Measurements from ENCODE around the gene PSMA2.

Gene PSMA2

GRCh38 chr7:42914421-42915045 lies 17.4 kb downstream of the PSMA2 start:
- TF ChIP-seq EZH2phosphoT487 (conservative IDR thresholded peaks at IDR 0.05; ENCODE audit: low read length) = no peak
- TF ChIP-seq, protein P1, sequence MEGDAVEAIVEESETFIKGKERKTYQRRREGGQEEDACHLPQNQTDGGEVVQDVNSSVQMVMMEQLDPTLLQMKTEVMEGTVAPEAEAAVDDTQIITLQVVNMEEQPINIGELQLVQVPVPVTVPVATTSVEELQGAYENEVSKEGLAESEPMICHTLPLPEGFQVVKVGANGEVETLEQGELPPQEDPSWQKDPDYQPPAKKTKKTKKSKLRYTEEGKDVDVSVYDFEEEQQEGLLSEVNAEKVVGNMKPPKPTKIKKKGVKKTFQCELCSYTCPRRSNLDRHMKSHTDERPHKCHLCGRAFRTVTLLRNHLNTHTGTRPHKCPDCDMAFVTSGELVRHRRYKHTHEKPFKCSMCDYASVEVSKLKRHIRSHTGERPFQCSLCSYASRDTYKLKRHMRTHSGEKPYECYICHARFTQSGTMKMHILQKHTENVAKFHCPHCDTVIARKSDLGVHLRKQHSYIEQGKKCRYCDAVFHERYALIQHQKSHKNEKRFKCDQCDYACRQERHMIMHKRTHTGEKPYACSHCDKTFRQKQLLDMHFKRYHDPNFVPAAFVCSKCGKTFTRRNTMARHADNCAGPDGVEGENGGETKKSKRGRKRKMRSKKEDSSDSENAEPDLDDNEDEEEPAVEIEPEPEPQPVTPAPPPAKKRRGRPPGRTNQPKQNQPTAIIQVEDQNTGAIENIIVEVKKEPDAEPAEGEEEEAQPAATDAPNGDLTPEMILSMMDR (IDR thresholded peaks at IDR 0.05; ENCODE audit: insufficient read depth, low read length, poor library complexity, severe bottlenecking) = no peak
- Histone ChIP-seq H3K9me2 (replicated peaks; ENCODE audit: insufficient read depth, low read length) (no peaks in the 10 kb centered on the region), H3K27ac (ENCODE audit: low read depth, low read length) (no peak overlapping the region), H3K27me3 (ENCODE audit: low read length) (no peaks in the 10 kb centered on the region), H3K4me3 (ENCODE audit: insufficient read depth, low read length, poor library complexity, severe bottlenecking) (no peak overlapping the region), H3K36me3 (ENCODE audit: low read length) (peaks cover 23% of the 10 kb centered on the region), H3K79me2 (ENCODE audit: insufficient read depth, low read length) (no peaks in the 10 kb centered on the region), H3K9me3 (ENCODE audit: insufficient read depth, low read length) (no peaks in the 10 kb centered on the region), H4K20me1 (ENCODE audit: low read depth, low read length) (no peaks in the 10 kb centered on the region), H2AFZ (ENCODE audit: low read depth, low read length, severe bottlenecking) (no peak overlapping the region), H3K4me2 (ENCODE audit: low read depth, low read length, poor library complexity, severe bottlenecking) (no peak overlapping the region), H3F3A (ENCODE audit: insufficient read depth) (peaks cover 23% of the 10 kb centered on the region), H3K9ac (ENCODE audit: low read length) (no peak overlapping the region)

DNA sequence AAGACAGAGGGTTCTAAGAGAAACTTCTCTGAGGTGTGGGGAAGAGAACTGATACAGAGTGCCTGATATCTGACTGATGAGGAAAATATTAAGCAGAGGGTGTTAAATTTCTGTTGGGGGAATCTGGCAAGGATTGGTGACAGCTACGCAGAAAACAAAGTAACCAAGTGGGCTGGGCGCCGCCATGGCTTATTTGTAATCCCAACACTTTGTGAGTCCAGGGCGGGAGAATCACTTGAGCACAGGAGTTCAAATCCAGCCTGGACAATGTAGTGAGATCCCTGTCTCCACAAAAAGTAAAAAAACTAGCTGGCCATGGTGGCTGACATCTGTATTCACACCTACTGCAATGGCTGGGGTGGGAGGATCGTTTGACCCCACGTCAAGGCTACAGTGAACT lies 18.0 kb downstream of the PSMA2 start:
- H3K4me3 ChIP-seq (ENCODE audit: insufficient read depth, low read length, poor library complexity, severe bottlenecking) = no peak overlapping the region
- H3K27ac ChIP-seq (ENCODE audit: low read depth, low read length) = no peak overlapping the region
- no peak overlapping the region for H2AFZ ChIP-seq (ENCODE audit: low read depth, low read length, severe bottlenecking)
- no peaks in the 10 kb centered on the region for H3K9me3 ChIP-seq (ENCODE audit: insufficient read depth, low read length)
- H3K9ac ChIP-seq (ENCODE audit: low read length) = no peak overlapping the region
- no peaks in the 10 kb centered on the region for H3K79me2 ChIP-seq (ENCODE audit: insufficient read depth, low read length)
- H4K20me1 ChIP-seq (ENCODE audit: low read depth, low read length) = no peaks in the 10 kb centered on the region
- peaks cover 18% of the 10 kb centered on the region for H3K36me3 ChIP-seq (ENCODE audit: low read length)
- no peak overlapping the region for H3K4me2 ChIP-seq (ENCODE audit: low read depth, low read length, poor library complexity, severe bottlenecking)
- peaks cover 23% of the 10 kb centered on the region for H3F3A ChIP-seq (ENCODE audit: insufficient read depth)
- no peaks in the 10 kb centered on the region for H3K9me2 ChIP-seq (replicated peaks; ENCODE audit: insufficient read depth, low read length)
- H3K27me3 ChIP-seq (ENCODE audit: low read length) = no peaks in the 10 kb centered on the region
- TF ChIP-seq EZH2phosphoT487 (conservative IDR thresholded peaks at IDR 0.05; ENCODE audit: low read length) = no peak

- Histone ChIP-seq H3K9me3 (ENCODE audit: insufficient read depth, low read length) (no peaks in the 10 kb centered on the region), H3K27ac (ENCODE audit: low read depth, low read length) (no peak overlapping the region), H3K27me3 (ENCODE audit: low read length) (no peaks in the 10 kb centered on the region), H2AFZ (ENCODE audit: low read depth, low read length, severe bottlenecking) (no peak overlapping the region), H3F3A (ENCODE audit: insufficient read depth) (peaks cover 23% of the 10 kb centered on the region), H3K9ac (ENCODE audit: low read length) (no peak overlapping the region), H3K79me2 (ENCODE audit: insufficient read depth, low read length) (no peaks in the 10 kb centered on the region), H3K9me2 (replicated peaks; ENCODE audit: insufficient read depth, low read length) (no peaks in the 10 kb centered on the region), H3K4me2 (ENCODE audit: low read depth, low read length, poor library complexity, severe bottlenecking) (no peak overlapping the region), H3K4me3 (ENCODE audit: insufficient read depth, low read length, poor library complexity, severe bottlenecking) (no peak overlapping the region), H3K36me3 (ENCODE audit: low read length) (peaks cover 18% of the 10 kb centered on the region), H4K20me1 (ENCODE audit: low read depth, low read length) (no peaks in the 10 kb centered on the region)
- TF ChIP-seq EZH2phosphoT487 (conservative IDR thresholded peaks at IDR 0.05; ENCODE audit: low read length) = no peak
- TF ChIP-seq, protein P1 (IDR thresholded peaks at IDR 0.05; ENCODE audit: insufficient read depth, low read length, poor library complexity, severe bottlenecking) = no peak
These were observed 18.4 kb downstream of the PSMA2 start for GRCh38 chr7:42913591-42913990.
